ENCODE measurements around the gene GRAP2. TPM values are rescaled to one million over a fixed set of nuclear protein-coding genes. Genes with fewer than 3 reads are reported as not detected.
"Not testable (repeated sequence)": the region's sequence is repeated elsewhere in the genome, so short reads cannot be mapped to it uniquely, and the experiment has no call there.

GRAP2 gene
- total RNA-seq, 1 experiment from 2014 or later: 0.42 TPM

DNA sequence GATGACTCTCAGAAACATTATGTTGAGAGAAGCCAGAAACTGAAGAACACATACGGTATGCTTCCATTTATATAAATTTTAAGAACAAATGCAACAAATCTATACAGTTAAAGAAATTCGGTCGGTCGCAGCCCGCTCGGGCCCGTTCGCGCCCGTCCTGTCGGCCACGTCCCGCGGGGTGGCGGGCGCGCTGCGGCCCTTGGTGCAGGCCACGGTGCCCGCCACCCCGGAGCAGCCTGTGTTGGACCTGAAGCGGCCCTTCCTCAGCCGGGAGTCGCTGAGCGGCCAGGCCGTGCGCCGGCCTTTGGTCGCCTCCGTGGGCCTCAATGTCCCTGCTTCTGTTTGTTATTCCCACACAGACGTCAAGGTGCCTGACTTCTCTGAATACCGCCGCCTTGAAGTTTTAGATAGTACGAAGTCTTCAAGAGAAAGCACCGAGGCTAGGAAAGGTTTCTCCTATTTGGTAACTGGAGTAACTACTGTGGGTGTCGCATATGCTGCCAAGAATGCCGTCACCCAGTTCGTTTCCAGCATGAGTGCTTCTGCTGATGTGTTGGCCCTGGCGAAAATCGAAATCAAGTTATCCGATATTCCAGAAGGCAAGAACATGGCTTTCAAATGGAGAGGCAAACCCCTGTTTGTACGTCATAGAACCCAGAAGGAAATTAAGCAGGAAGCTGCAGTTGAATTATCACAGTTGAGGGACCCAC is 25.6 kb upstream of the GRAP2 start:
- peaks cover 51% of the 10 kb centered on the region for H3K27me3 ChIP-seq (ENCODE audit: insufficient read depth, low read length)
- H3K4me2 ChIP-seq (ENCODE audit: low read length); H3K9me2 ChIP-seq (ENCODE audit: insufficient read depth); H3K4me1 ChIP-seq (ENCODE audit: control insufficient read depth in 1 of 2, insufficient read depth in 2 of 2, low read length in 2 of 2); ATAC-seq; H4K20me1 ChIP-seq (ENCODE audit: insufficient read depth); H3K36me3 ChIP-seq (ENCODE audit: control insufficient read depth in 1 of 2, insufficient read depth in 2 of 2, low read length in 2 of 2); BruUV-seq (replicated peaks); RAD21 ChIA-PET (ENCODE audit: low non-redundant PET in 1 of 2, low total read pairs in 2 of 2, uncharacterized antibody in 2 of 2, unreplicated experiment in 2 of 2); DNase-seq (ENCODE audit: low read depth, low spot score); H2AFZ ChIP-seq (ENCODE audit: low read depth, low read length, poor library complexity, severe bottlenecking); POLR2A ChIA-PET; H3K79me2 ChIP-seq (ENCODE audit: insufficient read depth, low read length); H3K9me3 ChIP-seq (ENCODE audit: control insufficient read depth in 1 of 2, insufficient read depth in 1 of 2, low read depth in 1 of 2, low read length in 2 of 2); CTCF ChIA-PET; H3K27ac ChIP-seq (ENCODE audit: low read depth, low read length); H3K4me3 ChIP-seq (replicated peaks in 1 of 2; ENCODE audit: low read depth in 1 of 2, low read length in 2 of 2); H3K9ac ChIP-seq (ENCODE audit: low read length): not testable (repeated sequence)
- intact Hi-C loops (cut with micrococcal nuclease): loop anchor here (5.0 kb wide), 1 partner anchor 43 kb away; no protein-coding TSS in a partner anchor

- no peak overlapping the region for H3K4me2 ChIP-seq (ENCODE audit: low read length)
- H3K9me2 ChIP-seq (ENCODE audit: insufficient read depth): no peaks in the 10 kb centered on the region
- no peaks in the 10 kb centered on the region for H3K79me2 ChIP-seq (ENCODE audit: insufficient read depth, low read length)
- DNase-seq (ENCODE audit: low read depth, low spot score) (no peak), ATAC-seq (no peak)
- CTCF ChIA-PET: no interaction called here
- no TSS peak for BruUV-seq (replicated peaks)
- RAD21 ChIA-PET (ENCODE audit: low non-redundant PET in 1 of 2, low total read pairs in 2 of 2, uncharacterized antibody in 2 of 2, unreplicated experiment in 2 of 2): no interaction called here
- no peaks in the 10 kb centered on the region for H3K9me3 ChIP-seq (ENCODE audit: control insufficient read depth in 1 of 2, insufficient read depth in 1 of 2, low read depth in 1 of 2, low read length in 2 of 2)
- no peaks in the 10 kb centered on the region for H3K36me3 ChIP-seq (ENCODE audit: control insufficient read depth in 1 of 2, insufficient read depth in 2 of 2, low read length in 2 of 2)
- H3K27me3 ChIP-seq (ENCODE audit: insufficient read depth, low read length): peaks cover 57% of the 10 kb centered on the region
- intact Hi-C loops (cut with micrococcal nuclease): loop anchor here (5.0 kb wide), 1 partner anchor 45 kb away; no protein-coding TSS in a partner anchor
- no peak overlapping the region for H3K4me3 ChIP-seq (replicated peaks in 1 of 2; ENCODE audit: low read depth in 1 of 2, low read length in 2 of 2)
- no peaks in the 10 kb centered on the region; the same call in 1 of the 2 replicates for H4K20me1 ChIP-seq (ENCODE audit: insufficient read depth)
- H3K9ac ChIP-seq (ENCODE audit: low read length): no peak overlapping the region
- no peak overlapping the region for H2AFZ ChIP-seq (ENCODE audit: low read depth, low read length, poor library complexity, severe bottlenecking)
- POLR2A ChIA-PET: no interaction called here
- no peak overlapping the region for H3K27ac ChIP-seq (ENCODE audit: low read depth, low read length)
- H3K4me1 ChIP-seq (ENCODE audit: control insufficient read depth in 1 of 2, insufficient read depth in 2 of 2, low read length in 2 of 2): no peaks in the 10 kb centered on the region
- TF ChIP-seq JUND (IDR thresholded peaks at IDR 0.05): no peak
- TF ChIP-seq ELF1 (IDR thresholded peaks at IDR 0.05; ENCODE audit: borderline replicate concordance, low read depth): no peak
- TF ChIP-seq TCF7L2 (IDR thresholded peaks at IDR 0.05; ENCODE audit: borderline replicate concordance, extremely low read depth, insufficient read depth, insufficient read length): no peak
- TF ChIP-seq EGR1 (IDR thresholded peaks at IDR 0.05; ENCODE audit: low read depth): no peak
- no peak for TF ChIP-seq CTCF (IDR thresholded peaks at IDR 0.05 in 2 of 3, conservative IDR thresholded peaks at IDR 0.05 in 1 of 3; ENCODE audit: borderline replicate concordance in 1 of 3, insufficient read depth in 1 of 3, low read depth in 2 of 3, low read length in 2 of 3)
- TF ChIP-seq, protein P1, sequence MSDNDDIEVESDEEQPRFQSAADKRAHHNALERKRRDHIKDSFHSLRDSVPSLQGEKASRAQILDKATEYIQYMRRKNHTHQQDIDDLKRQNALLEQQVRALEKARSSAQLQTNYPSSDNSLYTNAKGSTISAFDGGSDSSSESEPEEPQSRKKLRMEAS (IDR thresholded peaks at IDR 0.05): no peak
- no peak for TF ChIP-seq POLR2A (IDR thresholded peaks at IDR 0.05; ENCODE audit: borderline replicate concordance, extremely low read depth, insufficient read depth, insufficient read length)
- TF ChIP-seq ZBTB33 (IDR thresholded peaks at IDR 0.05; ENCODE audit: extremely low read depth, insufficient replicate concordance, low read length): no peak
- no peak for TF ChIP-seq CEBPB (IDR thresholded peaks at IDR 0.05; ENCODE audit: low read depth)
- TF ChIP-seq SRF (IDR thresholded peaks at IDR 0.05; ENCODE audit: low read depth): no peak
- no peak for TF ChIP-seq POLR2AphosphoS5 (IDR thresholded peaks at IDR 0.05; ENCODE audit: low read depth, low read length)
These were observed 23.6 kb upstream of the GRAP2 start for GRCh38 chr22:39877079-39877845.
